ENCODE results near the gene C7orf33. TPM values are rescaled to one million over a fixed set of nuclear protein-coding genes. Genes with fewer than 3 reads are reported as not detected.

Gene C7orf33
- total RNA-seq, 1 experiment from 2014 or later = not detected

DNA sequence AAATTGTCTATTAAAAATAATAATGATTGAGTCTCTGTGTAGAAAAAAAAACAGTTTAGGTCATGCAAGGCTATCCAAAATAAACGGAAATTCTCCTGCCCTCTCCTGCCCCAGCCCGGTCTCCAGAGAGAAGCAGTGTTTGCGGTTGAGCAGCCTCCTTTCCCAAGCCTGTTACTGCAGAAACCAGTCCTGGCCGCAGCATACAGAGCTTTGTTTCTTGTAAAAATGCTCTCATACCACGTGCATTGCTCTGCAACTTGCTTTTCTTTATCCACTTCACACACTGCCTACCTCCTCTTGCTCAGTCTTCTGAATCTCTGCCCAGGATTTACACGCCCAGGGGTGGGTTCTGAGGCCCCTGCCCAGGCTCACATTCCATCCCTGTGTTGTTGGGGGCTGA is 73.8 kb downstream of the C7orf33 start:
- intact Hi-C loops (cut with micrococcal nuclease; ENCODE audit: unreplicated experiment) = no loop called here
- no peaks in the 10 kb centered on the region for H3K9me3 ChIP-seq (ENCODE audit: control insufficient read depth, insufficient read depth, low read depth, low read length)
- BruUV-seq (replicated peaks) = no TSS peak
- POLR2A ChIA-PET = no interaction called here
- H3K27me3 ChIP-seq (ENCODE audit: control insufficient read depth, insufficient read depth, low read length) = no peaks in the 10 kb centered on the region
- no peak for ATAC-seq
- TF ChIP-seq POLR2AphosphoS5 (IDR thresholded peaks at IDR 0.05; ENCODE audit: low read depth, low read length) (no peak), TCF7L2 (IDR thresholded peaks at IDR 0.05; ENCODE audit: low read depth, low read length) (no peak), SIN3A (IDR thresholded peaks at IDR 0.05; ENCODE audit: borderline replicate concordance, insufficient read depth, low read depth, low read length) (no peak)
- TF ChIP-seq, protein P1, sequence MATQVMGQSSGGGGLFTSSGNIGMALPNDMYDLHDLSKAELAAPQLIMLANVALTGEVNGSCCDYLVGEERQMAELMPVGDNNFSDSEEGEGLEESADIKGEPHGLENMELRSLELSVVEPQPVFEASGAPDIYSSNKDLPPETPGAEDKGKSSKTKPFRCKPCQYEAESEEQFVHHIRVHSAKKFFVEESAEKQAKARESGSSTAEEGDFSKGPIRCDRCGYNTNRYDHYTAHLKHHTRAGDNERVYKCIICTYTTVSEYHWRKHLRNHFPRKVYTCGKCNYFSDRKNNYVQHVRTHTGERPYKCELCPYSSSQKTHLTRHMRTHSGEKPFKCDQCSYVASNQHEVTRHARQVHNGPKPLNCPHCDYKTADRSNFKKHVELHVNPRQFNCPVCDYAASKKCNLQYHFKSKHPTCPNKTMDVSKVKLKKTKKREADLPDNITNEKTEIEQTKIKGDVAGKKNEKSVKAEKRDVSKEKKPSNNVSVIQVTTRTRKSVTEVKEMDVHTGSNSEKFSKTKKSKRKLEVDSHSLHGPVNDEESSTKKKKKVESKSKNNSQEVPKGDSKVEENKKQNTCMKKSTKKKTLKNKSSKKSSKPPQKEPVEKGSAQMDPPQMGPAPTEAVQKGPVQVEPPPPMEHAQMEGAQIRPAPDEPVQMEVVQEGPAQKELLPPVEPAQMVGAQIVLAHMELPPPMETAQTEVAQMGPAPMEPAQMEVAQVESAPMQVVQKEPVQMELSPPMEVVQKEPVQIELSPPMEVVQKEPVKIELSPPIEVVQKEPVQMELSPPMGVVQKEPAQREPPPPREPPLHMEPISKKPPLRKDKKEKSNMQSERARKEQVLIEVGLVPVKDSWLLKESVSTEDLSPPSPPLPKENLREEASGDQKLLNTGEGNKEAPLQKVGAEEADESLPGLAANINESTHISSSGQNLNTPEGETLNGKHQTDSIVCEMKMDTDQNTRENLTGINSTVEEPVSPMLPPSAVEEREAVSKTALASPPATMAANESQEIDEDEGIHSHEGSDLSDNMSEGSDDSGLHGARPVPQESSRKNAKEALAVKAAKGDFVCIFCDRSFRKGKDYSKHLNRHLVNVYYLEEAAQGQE (IDR thresholded peaks at IDR 0.05; ENCODE audit: insufficient read depth in 1 of 2, low read depth in 2 of 2, low read length in 1 of 2) = no peak
- TF ChIP-seq, protein P2, sequence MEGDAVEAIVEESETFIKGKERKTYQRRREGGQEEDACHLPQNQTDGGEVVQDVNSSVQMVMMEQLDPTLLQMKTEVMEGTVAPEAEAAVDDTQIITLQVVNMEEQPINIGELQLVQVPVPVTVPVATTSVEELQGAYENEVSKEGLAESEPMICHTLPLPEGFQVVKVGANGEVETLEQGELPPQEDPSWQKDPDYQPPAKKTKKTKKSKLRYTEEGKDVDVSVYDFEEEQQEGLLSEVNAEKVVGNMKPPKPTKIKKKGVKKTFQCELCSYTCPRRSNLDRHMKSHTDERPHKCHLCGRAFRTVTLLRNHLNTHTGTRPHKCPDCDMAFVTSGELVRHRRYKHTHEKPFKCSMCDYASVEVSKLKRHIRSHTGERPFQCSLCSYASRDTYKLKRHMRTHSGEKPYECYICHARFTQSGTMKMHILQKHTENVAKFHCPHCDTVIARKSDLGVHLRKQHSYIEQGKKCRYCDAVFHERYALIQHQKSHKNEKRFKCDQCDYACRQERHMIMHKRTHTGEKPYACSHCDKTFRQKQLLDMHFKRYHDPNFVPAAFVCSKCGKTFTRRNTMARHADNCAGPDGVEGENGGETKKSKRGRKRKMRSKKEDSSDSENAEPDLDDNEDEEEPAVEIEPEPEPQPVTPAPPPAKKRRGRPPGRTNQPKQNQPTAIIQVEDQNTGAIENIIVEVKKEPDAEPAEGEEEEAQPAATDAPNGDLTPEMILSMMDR (IDR thresholded peaks at IDR 0.05) = no peak
- no peak overlapping the region for H3K4me3 ChIP-seq (ENCODE audit: low read depth in 2 of 2, low read length in 2 of 2)
- H3K27ac ChIP-seq (ENCODE audit: low read length) = no peak overlapping the region
- no peaks in the 10 kb centered on the region for H3K36me3 ChIP-seq (ENCODE audit: control insufficient read depth, insufficient read depth, low read length)
- CTCF ChIA-PET = no interaction called here
- in situ Hi-C loops (cut with HindIII; ENCODE audit: low pct_unique_long_range_greater_than_20kb, low sequenced_read_pairs) = no loop called here
- no peak for DNase-seq (ENCODE audit: low read depth, low spot score)
- no peaks in the 10 kb centered on the region for H3K4me1 ChIP-seq (ENCODE audit: control insufficient read depth, insufficient read depth, low read length)

DNA sequence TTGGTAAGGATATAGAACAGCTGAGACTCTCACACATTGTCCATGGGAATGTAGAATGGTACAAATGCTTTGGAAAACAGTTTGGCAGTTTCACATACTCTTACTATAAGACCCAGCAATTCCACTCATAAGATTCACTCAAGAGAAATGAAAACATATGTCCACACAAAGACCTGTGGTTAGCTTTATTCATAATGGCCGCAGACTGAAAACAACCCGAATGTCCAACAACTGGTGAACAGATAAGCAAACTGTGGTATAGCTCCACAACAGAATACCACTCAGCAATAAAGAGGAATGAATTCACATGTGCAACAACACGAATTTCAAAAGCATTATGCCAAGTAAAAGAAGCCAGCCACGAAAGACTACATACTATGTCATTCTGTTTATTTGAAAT is 74.7 kb downstream of the C7orf33 start:
- intact Hi-C loops (cut with micrococcal nuclease; ENCODE audit: unreplicated experiment) = no loop called here
- CTCF ChIA-PET = no interaction called here

More for the DNA sequence above, 74.7 kb downstream of the C7orf33 start:
- DNase-seq (ENCODE audit: low read depth, low spot score) (no peak), ATAC-seq (no peak)
- POLR2A ChIA-PET = interaction anchor here (0.6 kb wide), 1 partner anchor 81 kb away, joined by 5 read pairs; no protein-coding TSS in a partner anchor
- in situ Hi-C loops (cut with HindIII; ENCODE audit: low pct_unique_long_range_greater_than_20kb, low sequenced_read_pairs) = no loop called here
- Histone ChIP-seq H3K36me3 (ENCODE audit: control insufficient read depth, insufficient read depth, low read length) (no peaks in the 10 kb centered on the region), H3K9me3 (ENCODE audit: control insufficient read depth, insufficient read depth, low read depth, low read length) (no peaks in the 10 kb centered on the region), H3K27me3 (ENCODE audit: control insufficient read depth, insufficient read depth, low read length) (no peaks in the 10 kb centered on the region), H3K27ac (ENCODE audit: low read length) (no peak overlapping the region), H3K4me3 (ENCODE audit: low read depth in 2 of 2, low read length in 2 of 2) (no peak overlapping the region), H3K4me1 (ENCODE audit: control insufficient read depth, insufficient read depth, low read length) (no peaks in the 10 kb centered on the region)
- BruUV-seq (replicated peaks) = no TSS peak
- TF ChIP-seq SIN3A (IDR thresholded peaks at IDR 0.05; ENCODE audit: borderline replicate concordance, insufficient read depth, low read depth, low read length) = no peak
- TF ChIP-seq TCF7L2 (IDR thresholded peaks at IDR 0.05; ENCODE audit: low read depth, low read length) = no peak
- TF ChIP-seq, protein P1 (IDR thresholded peaks at IDR 0.05; ENCODE audit: insufficient read depth in 1 of 2, low read depth in 2 of 2, low read length in 1 of 2) = no peak
- TF ChIP-seq, protein P2 (IDR thresholded peaks at IDR 0.05) = no peak
- no peak for TF ChIP-seq POLR2AphosphoS5 (IDR thresholded peaks at IDR 0.05; ENCODE audit: low read depth, low read length)

Measured in Panc1 (cell line).